Activated CD4-positive, alpha-beta T cell treated with anti-CD3 and anti-CD28 coated beads for 48 hours (primary cell): ENCODE measurements around the gene NEMP2.
"Not testable (repeated sequence)": the region's sequence is repeated elsewhere in the genome, so short reads cannot be mapped to it uniquely, and the experiment has no call there.

Experiments used
- DNase-seq: peaks from one replicate; pipeline ENCODE4 v3.0.0-alpha.2; 2020

The NEMP2 gene

GRCh38 chr2:190519975-190520767 is 14.4 kb downstream of the NEMP2 start:
- no peak for DNase-seq

- no peak for DNase-seq
Measured at GRCh38 chr2:190517468-190517867, 17.1 kb downstream of the NEMP2 start.

DNA sequence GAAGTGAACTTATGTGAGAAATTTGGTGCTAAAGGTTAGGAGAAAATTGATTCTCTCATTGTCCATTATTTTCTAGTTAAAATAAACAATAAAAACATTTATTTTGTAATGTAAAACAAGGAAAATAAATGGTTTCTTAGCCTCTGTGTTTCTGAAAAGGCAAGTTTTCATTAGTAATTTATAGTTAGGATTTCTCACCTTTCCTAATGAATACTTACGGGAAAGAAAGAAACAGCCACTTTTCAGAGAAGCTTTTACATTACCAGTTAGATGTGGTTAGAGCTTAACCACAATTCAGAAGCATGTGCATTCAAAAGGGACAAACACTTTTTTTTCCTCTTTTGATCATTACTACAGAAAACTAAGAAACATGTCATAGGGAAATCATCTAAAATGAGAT is 18.8 kb downstream of the NEMP2 start:
- DNase-seq: no peak

DNA sequence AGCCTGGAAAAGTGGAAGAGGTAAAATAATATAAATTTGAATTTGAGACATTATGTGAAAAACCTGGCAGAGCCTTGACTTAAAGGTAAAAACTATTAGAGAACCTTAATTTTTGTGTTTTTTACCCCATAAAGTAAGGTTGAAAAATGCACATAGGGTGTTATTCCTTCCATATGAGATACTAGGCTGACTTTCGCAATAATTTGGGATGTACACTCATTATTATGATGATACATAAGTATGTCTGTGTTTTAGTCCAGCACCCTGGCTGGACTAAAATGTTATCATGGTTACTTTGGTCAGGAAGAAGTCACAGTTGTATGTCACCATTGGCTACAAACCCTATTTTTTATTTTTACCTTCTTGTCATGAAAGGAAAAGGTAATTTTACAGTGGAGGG is 19.8 kb downstream of the NEMP2 start:
- no peak for DNase-seq

GRCh38 chr2:190513877-190514276 is 20.6 kb downstream of the NEMP2 start:
- DNase-seq: no peak

- DNase-seq: no peak
Measured at GRCh38 chr2:190512539-190513095, 21.9 kb downstream of the NEMP2 start.

DNA sequence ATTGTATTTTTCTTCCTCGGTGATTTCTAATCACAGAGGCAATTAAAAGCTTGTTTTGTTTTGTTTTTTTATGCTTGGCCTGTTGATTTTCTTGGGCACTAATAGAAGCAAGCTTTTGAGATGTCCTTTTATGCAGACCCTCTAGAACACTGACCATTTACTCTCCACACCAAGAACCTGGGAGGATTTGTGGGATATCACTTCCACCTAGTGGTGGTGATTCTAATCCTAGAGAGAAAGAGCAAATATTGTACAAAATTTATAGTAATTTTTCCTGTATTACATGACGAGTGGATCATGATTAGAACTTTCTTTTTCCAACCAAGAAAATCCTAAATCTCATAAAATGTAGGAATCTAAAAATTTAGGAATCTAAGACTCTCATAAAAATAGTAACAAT is 23.4 kb downstream of the NEMP2 start:
- no peak for DNase-seq

DNA sequence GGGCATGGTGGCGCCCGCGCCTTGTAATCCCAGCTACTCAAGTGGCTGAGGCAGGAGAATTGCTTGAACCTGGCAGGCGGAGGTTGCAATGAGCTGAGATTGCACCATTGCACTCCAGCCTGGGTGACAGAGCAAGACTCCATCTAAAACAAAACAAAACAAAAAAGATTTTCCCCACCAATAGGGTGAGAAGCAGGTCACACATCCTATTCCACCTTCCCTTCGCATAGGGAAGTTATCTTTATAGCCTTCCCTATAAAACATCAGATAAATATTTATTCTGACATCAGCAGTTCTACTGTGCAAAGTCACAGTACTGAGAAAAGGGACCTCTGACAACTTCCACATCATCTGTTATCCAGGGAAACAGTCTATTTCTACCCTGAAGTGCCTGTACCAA is 24.6 kb downstream of the NEMP2 start:
- not testable (repeated sequence) for DNase-seq

- no peak for DNase-seq
Measured at GRCh38 chr2:190507135-190507534, 27.4 kb downstream of the NEMP2 start.

DNA sequence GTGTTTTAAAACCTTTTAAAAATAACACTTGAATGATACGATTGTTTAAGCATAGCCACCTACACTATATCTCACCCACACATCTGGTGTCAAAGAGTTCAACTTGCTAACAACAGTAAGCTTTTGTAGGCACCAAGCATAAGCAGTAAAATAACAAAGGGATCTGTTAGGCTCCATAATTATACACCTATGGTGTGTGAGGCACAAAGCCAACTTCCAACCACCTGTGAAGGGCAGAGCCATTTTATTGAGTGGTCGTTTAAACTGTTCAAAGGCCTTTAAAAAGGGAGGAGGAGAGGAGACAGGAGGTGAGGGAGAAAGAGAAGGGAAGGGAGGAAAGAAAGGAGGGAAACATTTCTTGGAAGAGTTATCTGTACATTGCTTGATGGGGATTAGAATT is 27.9 kb downstream of the NEMP2 start:
- DNase-seq: no peak

DNA sequence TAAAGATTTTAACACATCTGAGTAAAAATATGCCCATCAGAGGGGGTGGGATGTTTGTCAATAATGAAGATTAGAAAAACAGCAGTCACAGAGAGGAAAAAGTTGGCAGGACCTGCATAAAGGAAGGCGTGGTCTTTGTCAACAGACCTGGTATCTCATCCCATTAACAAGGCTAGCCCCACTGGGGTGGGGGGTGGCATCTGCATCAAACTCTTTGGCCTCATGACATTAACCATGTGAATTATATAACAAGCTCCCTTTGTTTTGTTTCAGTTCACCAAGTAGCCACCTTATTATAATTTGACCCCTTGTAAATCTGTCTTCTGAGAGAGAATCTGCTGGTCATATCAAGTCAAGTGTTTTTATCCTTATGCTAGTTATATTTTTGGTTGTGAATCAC is 28.8 kb downstream of the NEMP2 start:
- DNase-seq: no peak

- DNase-seq: no peak
Measured at GRCh38 chr2:190504912-190505311, 29.6 kb downstream of the NEMP2 start.

GRCh38 chr2:190503088-190503487 is 31.4 kb downstream of the NEMP2 start:
- DNase-seq: no peak

- no peak for DNase-seq
Measured at GRCh38 chr2:190501702-190502407, 32.7 kb downstream of the NEMP2 start.

GRCh38 chr2:190501231-190501630 is 33.3 kb downstream of the NEMP2 start:
- no peak for DNase-seq

GRCh38 chr2:190500054-190500502 is 34.4 kb downstream of the NEMP2 start:
- no peak for DNase-seq

GRCh38 chr2:190499273-190499672 is 35.2 kb downstream of the NEMP2 start:
- no peak for DNase-seq

GRCh38 chr2:190497428-190497827 is 37.1 kb downstream of the NEMP2 start:
- DNase-seq: no peak

- DNase-seq: not testable (repeated sequence)
Measured at GRCh38 chr2:190494600-190495227, 39.8 kb downstream of the NEMP2 start.

DNA sequence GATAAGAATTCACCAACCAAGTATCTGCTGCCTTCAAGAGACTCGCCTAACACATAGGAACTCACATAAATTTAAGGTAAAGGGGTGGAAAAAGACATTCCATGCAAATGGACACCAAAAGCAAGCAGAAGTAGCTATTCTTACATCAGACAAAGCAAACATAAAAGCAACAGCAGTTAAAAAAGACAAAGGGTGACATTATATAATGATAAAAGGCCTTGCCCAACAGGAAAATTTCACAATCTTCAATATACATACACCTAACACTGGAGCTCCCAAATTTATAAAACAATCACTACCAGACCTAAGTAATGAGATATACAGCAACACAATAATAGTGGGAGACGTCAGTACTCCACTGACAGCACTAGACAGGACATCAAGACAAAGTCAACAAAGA is 41.4 kb downstream of the NEMP2 start:
- DNase-seq: no peak

GRCh38 chr2:190490502-190490901 is 44.0 kb downstream of the NEMP2 start:
- no peak for DNase-seq

DNA sequence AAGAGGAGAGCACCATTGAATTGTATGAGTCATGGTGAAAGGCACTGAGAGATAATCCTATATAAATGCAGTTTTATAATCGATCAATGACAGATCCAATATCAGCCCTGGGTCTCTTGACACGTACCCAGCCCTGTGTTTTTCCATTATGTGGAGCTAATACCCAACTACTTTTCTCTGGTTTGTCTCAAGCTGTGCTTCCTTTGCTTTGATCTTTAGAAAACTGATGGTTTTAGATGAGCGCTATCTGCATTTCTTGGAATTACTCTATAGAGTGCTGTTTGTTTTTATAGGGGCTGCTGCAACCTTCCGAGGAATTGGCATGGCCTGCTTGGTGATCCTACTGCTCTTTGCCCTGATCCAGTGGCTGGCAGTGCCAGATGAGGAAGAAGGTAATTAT is 45.0 kb downstream of the NEMP2 start:
- no peak for DNase-seq

DNA sequence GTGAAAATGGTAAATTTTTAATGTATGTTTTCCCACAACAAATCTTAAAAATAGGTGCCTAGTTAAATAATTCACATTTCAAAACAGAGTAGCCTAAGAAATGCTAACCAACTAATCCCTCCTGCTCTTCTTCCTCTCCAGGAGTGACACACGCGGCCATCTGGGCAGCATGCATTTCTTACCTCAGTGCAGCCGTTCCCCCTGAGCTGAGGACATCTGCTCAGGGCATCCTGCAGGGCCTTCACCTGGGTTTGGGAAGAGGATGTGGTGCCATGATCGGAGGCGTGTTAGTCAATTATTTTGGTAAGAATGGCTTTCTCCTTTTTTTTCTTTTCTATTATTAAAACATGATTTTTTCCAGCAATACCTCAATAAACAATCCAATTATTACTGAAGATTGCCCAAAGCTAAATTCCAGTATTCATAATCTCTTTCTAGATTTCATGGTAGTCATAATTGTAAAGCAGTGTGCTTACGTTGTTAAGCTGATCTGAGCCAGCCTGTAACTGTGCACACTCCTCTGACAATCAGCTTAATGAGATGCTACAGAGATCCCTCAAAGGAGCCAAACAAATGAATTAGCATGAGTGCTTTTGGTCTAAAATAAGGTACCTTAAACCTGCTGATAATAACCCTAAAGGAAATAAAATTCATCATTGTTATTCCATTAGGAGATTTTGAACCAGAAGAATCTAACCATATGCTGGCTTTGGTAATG is 45.8 kb downstream of the NEMP2 start:
- no peak for DNase-seq
